NCI-H2196 treated with DMSO at 0.1 percent for 48 hours (cell line): ENCODE measurements around the gene SEPTIN1.
"Not testable (repeated sequence)": the region's sequence is repeated elsewhere in the genome, so short reads cannot be mapped to it uniquely, and the experiment has no call there.

ENCODE experiments used
- DNase-seq: peaks from one replicate; lab custom pipeline; 2025; ENCODE audit not compliant: unreplicated experiment; lab: John Stamatoyannopoulos, UW

SEPTIN1 gene

DNA sequence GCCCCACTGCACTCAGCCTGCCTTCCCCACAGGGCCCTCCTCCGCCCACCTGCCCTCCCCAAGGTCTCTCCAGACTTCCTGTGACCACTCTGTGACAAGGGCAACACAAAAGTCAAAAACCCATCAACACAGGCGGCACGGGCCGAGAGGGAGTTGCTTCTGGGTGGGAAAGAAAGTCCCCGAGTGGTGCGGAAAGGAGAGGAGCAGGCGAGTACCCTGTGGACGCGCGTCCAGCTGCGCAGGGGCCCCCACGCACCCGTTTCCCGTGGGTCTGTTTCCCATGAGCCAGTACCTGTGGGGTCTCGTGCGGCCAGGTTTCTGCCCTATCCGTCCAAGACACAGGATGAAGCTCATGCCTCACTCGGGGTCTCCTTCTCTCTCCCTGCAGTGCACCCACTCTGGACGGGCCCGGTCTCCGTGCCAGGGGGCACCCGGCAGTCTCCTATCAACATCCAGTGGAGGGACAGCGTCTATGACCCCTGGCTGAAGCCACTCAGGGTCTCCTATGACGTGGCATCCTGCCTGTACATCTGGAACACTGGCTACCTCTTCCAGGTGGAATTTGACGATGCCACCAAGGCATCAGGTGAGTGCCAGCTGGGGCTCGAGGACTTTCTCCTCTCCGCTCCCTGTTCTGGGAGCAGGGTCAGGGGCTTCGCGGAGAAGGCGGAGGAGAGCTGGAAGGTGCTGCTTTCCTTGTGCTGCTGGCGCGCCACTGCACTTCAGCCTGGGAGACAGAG lies 39.4 kb downstream of the SEPTIN1 start:
- no peak for DNase-seq

DNA sequence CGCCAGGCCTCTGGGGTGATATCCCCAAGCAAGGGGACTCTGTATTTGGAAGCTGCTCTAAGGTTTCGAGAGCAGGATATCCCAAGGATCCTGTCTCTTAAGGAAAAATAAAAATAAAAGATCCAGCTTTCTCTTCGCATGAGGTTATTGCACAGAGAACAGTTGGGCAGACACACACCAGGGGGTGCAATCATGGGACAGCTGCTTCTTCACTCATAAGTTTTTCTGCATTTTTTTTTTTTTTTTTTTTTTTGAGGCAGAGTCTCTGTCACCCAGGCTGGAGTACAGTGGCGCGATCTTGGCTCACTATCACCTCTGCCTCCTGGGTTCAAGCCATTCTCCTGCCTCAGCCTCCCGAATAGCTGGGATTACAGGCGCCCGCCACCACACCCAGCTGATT lies 40.4 kb downstream of the SEPTIN1 start:
- DNase-seq: not testable (repeated sequence)

DNA sequence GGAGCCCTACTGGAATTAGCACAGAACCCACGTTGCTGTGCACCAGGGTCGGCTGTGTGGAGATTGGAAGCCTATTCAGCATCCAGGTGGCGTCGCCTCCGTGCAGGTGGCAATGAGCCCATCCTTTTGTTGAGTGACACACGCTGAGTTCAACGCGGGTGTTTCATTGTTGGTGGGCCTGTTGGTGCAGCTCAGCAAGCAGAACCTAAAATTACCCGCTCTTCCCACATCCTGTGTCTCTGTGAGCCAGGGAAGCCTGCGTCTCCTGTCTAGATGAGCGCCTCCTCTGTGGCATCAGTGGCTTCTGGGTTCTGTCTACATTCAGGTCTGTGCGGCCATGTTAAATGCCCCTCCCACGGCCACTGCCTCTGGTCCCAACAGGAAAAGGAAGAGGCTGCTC lies 41.7 kb downstream of the SEPTIN1 start:
- DNase-seq: no peak

DNA sequence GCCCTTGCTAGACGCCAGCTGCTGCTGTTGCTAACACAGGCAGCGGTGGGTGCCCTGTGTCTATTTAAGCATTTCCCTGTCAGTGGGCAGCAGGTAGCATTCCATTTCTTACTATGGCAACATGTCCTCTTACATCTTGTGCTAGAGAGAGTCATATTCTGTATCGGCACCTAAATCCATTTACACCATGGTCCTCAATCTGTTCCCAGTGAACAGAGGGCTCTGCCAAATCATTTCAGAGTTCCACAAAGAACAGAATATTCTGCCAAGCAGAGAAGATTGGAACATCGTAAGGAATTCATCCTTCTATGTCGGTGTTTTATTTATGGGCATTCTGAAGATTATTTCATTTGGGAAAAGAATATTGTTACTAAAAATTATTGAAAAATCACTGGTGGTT lies 43.6 kb downstream of the SEPTIN1 start:
- DNase-seq: not testable (repeated sequence)

DNA sequence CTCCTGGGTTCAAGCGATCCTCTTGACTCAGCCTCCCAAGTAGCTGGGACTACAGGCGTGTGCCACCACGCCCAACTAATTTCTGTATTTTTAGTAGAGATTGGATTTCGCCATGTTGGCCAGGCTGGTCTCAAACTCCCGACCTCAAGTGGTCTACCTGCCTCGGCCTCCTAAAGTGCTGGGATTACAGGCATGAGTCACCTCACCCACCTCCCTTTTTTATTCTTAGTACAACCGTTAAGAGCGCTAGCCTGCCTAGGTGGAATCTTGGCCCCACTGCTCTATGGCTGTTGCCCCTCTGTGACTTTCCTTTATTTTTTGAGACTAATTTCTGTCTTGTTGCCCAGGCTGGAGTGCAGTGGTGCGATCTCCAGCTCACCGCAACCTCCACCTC lies 44.4 kb downstream of the SEPTIN1 start:
- DNase-seq: not testable (repeated sequence)

DNA sequence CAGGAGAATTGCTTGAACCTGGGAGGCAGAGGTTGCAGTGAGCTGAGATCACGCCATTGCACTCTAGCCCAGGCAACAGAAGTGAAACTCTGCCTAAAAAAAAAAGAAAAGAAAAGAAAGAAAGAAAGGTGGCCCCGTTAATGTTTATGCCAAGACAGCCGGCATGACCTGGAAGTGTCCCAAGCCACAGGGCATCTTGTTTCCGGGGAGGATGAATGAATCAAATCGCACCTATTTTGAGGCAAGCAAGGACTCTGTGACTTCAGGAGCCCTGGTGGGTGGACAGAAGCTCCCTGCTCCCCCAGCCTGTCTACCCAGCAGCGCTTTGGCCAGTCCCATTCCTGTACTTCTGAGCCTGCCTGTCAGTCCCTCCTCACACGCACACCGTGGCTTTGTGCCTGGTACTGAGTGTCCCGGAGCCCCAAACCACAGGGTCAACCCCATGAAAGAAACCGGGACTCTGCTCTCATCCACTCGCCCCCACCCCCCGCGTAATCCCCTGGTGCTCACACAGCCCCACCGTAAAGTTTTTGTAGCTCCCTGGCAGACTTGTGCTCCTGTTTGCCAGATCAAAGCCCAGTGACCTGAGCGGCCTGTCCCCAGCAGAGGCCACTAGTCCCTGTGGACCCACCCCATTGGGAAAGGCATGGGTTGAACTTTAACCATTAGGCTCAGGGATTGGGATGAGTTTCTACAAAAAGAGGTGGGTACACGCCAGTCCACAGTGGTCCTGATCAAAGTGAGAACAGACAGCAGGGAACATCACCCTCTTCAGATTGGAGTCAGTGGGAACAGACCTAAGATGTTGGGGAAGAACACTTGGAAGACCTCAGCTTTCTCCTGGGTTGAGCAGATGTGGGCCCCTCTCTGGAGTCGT lies 46.5 kb downstream of the SEPTIN1 start:
- no peak for DNase-seq

DNA sequence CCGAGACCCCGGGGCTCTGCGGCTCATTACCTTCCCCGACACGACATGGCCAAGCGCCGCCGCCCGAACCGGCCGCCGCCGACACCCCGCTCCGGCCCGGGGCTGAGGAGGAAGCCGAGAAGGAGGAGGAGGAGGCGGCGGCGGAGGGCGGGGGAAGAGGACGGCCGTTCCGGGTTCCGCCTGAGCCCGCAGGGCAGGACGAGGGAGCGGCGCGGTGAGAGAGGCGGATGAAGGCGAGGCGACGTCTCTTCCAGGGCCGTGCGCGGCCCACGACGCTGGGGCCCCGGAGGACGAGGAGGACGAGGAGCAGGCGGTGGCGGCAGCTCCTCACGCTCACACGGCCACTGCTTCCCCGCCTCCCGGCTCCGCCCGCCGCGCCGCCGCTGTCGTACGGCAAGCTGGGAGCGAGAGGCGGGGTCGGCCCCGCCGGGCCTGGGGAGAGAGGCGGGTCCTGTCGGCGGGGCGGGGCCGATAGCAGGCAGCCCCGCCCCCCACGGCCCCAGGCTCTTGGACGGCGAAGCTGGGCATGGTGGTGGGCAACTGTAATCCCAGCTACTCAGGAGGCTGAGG lies 47.2 kb downstream of the SEPTIN1 start:
- DNase-seq: peak; percentile 60

DNA sequence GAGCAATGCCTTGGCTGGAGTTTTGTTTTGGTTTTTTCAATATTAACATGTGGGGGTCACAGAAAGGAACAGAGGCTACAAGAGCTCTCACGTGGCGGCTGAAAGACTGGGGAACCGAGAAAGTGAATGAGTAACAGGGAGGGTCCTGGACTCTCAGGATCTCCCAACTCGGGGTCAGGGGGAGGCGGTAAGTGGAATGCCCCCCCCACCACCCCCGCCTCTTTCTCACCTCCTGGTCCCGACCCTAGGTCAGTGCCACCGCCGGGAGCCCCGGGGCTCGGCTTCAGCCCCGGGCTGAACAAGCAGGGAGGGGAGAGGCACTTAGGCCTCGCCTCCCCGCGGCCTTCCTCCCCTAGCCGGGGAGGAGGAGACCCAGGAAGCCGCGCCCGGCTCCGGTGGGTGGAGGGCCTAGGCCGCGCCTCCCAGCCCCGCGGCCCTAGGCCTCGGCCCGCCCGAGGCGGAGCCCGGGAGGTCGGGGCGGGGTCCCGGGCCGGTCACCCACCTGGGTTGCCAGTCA lies 47.8 kb downstream of the SEPTIN1 start:
- DNase-seq: not testable (repeated sequence)
